GM21786 (cell line): Measurements from ENCODE around the gene FOXG1.

Source experiments
- ATAC-seq: cut with Tn5 transposase; IDR thresholded peaks from one replicate; pipeline ENCODE4 v1.9.1; 2021; ENCODE audit not compliant: unreplicated experiment

FOXG1 gene

DNA sequence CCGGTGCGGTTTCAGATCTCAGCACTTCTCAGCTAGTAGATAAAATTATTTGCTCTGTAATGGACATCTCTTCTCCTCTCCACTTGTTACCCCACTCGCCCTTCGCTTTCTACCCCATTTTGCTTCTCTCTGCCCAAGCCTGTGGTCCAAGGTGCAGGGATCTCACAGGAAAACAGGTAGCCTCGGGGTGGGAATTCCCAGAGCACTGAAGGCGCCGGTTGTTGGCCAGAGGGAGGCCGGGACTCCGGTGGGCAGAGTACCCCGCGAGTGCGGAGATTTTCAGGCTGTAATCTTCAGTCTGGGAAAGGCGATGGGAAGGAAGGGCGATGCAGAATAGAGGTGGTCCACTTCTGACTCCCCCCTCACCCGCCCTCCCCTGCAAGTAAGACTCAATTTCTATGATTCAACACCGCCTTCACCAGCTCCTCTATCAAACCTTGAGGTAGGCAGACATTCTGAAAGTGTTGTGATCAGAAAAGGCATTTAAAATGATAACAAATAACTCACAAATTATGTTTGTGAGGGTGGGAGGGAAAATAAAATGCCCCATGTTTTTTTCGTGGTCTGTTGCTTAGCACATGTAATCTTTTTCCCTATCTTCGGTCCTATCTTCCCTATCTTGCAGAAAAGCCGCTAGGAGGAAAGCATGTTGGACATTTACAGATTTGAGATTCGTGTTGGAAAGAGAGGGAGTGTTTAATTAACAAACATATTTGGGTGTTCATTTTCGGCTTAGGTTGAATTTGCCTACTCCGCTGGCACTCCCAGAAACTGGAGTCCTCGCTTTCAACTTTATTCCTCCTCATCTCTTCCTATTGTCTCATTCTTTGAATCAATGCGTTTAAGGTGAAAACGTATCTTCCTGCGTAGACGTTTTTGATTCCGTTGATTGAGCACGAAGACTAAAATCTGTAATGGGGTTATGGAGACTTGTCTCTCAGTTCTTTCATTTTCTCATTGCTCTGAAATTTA lies 8.5 kb downstream of the FOXG1 start:
- no peak for ATAC-seq

DNA sequence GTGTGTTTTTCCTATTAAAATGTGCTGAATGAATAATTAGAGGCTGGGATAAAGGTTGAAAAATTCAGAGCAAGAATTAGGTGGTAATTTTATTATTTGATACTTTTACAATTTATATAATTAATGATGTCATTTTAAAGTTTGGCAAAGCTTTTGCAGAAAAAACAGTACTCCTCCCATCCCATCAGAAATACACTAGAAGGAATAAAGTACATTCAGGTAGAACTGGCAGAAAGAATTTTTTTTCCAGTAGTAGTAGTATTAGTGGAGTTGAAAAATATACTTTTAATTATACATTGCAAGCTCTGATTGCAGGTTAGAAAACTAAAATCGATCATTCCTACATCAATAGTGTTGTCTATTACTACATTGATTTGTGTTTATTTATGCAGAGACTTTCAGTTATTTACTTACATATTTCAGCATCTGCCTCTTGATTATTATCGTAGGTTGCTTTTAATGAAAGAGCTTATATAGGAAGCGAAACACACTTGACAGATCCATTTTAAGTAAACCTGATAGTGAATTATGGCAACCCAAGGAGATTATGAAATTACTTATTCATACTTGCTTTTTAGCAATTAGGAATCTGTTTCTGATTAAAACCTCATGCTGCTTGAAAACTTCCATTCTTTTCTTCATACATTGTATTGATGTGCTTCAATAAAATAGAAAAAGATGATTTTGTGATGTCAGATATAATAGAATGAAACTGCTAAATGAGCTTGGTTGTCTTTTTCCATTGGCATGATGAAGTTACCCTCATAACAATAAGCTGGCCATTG lies 10.1 kb downstream of the FOXG1 start:
- no peak for ATAC-seq

DNA sequence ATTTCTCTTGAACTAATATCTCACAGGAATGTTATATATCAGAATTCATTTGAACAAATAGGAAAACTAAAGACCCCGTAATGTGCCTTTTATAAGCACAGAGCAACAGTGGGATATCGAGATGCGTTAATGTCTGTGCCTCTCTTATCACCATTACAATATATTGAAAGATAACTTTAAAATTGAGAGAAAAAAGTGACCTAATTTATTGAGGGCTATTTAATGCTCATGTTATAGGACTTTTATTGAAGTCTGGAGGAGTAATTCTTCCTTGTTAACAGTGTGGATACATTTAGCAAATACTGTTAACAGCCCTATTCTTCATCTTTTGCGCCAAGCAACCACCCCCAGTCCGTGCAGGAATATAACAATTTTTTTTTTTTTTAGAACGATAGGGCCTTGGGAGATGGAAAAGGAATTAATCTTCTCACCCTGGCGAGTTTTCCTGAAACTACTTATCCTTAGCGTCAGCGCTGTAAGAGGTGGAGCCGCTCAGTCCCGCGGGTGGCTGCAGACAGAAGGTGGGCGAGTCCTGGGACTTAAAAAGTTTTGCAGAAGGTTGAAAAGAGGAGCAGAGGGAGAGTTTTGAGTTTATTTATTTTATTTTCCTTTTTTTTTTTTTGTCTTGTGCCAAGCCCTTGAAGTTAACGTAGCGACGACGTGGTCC lies 11.0 kb downstream of the FOXG1 start:
- ATAC-seq = no peak

DNA sequence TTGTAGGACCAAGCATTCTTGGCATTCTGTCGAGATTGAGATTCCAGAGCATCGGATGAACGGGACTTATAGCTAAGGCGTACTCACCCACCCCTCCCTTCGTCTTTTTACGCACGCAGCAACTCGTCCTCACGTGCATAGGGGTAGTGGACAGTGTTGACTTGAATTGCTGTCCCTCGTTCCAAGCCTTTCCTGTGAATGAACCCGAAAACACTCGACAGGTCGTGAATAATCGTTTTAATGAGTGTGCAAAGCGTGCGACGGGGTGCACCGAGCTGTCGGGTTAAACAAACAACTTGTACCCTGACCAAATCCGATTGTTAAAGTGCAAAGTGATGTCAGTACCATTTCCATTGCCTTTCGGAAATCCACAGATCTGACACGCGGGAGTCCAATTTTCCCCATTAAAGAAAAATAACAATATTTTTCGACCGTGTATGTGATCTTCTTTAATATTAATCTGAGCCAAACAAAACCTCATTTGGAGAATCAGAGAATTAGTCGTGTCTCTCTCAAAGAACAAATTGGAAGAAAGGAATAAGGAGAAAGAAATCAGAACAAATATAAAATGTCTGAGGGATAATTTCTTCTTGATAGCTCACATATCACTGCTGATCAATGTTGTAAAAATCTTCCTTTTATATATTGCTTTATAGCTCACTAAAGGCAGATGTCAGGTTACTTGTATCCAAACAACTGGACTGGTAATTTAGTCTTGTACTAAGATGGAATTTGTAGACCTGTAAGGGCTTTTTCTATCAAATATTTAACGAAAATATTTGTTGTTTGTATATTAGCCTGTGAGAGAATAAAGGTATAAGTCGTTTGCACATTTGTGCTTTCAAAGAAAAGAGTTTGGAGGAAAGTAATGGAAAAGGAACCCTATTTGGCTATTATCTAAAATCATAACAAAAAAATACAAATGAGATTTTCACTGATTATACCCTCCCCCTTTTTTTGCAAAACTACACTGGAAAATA lies 11.8 kb downstream of the FOXG1 start:
- no peak for ATAC-seq

- no peak for ATAC-seq
These were observed 12.9 kb downstream of the FOXG1 start for GRCh38 chr14:28779456-28779855.

DNA sequence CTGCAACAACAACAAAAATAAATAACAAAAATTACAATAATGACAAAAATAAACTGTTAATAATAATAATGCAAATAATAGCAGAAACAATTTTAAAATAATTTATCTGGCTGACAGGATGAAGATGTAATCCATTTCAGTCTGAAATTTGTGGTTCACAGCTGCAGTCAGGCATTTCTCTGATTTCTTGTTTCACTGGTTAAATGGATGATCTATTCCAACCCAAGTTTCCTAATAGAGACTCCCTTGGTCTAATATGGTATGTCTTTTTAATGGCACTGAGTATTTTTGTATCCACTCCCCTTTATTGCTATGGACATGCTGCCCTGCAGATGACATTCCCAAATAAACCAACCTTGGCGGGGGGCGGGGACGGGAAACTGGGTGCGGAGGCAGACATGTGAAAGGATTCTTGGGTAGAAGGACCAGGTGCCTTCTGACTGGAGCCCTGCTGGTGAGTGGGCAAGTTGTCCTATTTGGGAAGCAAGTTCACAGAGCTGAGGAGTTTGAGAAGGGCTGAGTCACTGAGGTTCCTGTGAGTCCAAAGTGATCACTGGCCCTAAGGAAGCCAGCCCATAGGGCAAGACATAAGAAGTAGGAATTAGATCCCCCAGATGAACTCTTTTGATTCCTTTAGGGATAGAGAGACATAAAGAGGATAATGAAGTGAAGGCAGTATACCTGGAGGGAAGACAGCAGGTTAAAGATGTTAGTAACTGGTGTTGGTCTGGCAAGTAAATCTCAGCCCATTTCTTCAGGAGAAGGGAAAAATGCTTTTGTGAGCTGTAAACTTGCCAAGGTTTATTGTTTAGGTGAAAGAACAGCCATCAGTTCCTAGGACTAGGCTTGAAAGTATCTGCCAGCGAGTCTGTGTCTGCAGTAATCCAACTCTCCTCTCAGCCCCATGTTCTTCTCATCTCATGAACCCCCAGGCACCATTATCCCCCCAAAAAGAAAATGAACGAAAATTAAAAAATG lies 14.5 kb downstream of the FOXG1 start:
- no peak for ATAC-seq

- no peak for ATAC-seq
These were observed 15.7 kb downstream of the FOXG1 start for GRCh38 chr14:28782301-28782700.

DNA sequence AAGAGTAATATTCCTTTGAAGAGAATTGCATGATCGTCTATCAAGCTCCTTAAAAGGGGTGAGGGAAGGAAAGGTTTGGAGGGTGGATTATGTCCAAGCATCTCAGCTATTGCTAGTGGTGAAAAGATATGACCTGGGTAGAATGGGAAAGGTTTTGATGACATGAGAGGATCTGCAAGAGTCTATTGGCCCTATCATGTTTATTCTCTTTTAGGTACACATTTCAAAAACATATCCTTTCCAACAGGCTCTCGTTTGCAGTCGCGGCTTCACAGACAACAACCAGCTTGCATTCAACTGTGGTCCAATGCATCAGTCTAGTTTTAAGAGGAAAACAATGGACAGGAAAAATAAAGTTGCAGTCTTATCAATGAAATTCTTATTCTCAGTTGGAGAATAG lies 17.1 kb downstream of the FOXG1 start:
- no peak for ATAC-seq

DNA sequence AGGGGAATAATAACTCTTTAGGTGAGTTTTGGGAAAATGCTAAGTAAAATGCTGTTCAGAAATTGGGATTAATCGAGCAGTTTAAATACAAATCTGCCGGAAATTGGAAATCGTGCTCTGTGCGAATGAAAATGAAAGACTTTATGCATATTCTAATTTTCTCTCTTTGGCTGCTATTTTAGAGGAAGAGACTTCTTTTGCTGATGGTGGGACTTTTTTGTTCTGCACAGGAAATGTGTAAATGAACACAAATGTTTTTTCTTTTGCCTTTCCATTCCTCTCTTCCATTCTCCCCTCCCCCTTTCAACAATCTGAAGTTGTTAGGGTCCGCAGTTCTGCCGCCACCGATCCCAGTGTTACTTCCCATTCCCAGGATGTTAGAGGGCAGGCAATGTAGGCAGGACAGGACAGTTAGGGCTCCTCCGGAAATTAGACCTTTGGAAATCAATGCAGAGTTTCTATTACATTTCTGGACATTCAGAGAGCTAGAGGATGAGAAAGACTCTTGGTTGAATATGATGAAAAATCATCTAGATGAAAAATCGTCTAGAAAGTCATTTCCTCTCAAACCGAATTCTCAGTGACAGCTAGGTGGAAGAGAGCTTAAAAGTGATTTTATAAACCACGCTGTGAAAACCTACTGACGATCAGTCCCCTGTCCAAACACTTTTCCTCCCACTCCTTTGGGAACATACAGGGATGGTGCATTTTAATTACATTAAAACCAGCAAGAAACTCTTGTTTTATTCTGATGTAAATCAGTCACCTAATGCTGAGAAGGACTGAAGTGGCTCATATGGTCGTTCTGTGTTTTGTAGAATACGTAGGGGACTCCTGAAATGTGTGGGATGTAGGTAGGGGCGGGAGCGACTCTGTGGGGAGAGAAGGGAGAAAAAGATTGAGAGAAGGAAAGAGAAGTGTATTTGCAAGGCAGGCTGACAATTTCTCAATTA lies 17.8 kb downstream of the FOXG1 start:
- no peak for ATAC-seq

DNA sequence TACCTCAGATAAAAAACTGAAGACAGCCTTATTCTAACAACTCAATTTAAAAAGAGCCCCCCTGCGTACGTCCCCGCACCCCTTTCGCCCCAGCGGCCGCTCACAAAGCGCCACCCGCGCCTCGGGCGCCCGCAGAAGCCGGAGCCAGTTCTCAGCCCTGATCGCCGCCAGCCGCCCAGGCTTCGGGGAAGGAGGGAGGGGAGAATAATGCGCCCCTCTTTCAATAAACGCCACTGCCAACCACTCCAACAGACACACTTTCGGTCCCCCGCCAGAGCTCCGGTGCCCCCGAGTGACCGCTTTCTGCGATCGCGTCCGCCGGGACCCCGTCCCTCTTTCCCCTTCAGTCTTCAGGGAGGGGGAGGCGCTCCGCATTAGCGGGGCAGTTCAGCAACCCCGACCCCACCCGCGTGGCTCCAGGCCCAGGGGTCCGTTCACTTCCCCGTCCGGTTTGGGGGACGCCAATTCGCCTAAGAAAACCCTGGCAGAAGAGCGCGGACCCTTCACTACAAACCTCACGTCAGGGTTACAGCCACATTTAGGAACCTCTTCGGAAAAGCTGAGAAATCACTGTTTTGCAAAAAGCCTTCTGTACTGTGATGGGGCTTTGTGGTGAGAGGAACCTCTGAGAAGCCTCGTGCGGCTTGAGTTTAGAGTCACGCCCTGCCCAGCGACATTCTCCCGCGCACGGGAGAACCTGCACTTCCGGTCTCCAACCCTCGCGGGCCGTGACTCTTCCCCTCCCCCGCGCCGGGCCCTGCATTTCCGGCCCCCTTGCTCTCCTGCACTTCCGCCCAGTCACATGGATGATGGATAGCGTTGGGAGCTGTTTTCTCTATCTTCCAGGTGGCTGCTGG lies 18.7 kb downstream of the FOXG1 start:
- no peak for ATAC-seq

DNA sequence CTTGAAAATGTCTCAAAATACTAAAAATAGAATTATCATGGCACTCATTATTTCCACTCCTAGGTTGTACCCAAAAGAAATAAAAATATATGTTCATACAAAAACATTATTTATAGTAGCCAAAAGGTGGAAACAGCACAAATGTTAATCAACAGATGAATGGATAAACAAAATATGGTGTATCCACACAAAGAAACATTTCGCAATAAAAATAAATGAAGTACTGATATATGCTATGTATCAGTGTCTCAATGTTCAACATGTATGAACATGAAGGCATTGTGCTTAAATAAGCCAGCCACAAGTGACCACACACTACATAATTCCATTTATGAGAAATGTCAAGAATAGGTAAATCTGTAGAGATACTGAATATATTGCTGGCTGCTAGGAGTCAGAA lies 40.9 kb downstream of the FOXG1 start:
- ATAC-seq = no peak

DNA sequence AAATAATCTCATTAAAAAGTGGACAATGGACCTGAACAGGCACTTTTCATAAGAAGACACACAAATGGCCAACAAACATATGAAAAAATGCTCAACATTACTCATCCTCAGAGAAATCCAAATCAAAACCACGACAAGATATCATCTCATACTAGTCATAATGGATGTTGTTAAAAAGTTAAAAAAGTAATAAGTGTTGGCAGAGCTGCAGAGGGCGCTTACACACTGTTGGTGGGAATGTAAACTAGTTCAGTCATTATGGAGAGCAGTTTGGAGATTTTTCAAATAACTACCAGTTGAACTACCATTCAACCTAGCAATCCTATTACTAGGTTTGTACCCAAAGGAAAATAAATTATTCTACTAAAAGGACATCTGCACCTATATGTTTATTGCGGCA lies 47.2 kb downstream of the FOXG1 start:
- ATAC-seq = no peak
